A549 (cell line): ENCODE measurements around the gene NME3.

Experiments used
- BHLHE40 ChIP-seq: IDR thresholded peaks from 2 replicates; pipeline ENCODE4 v1.6.1; 2012; ENCODE audit warnings: low read depth, low read length, inconsistent platforms
- CEBPB ChIP-seq, 2 experiments: fragments of >200 bp in 1 of 2; sonication (Bioruptor Twin) in 1 of 2; formaldehyde crosslinking in 1 of 2; IDR thresholded peaks; 2 replicates each; pipeline ENCODE4 v1.6.1; 2012 to 2016
- CHD4 ChIP-seq: fragments of 200-600 bp; sonication (generic); IDR thresholded peaks from 2 replicates; pipeline ENCODE4 v1.6.1; 2016; ENCODE audit warnings: antibody characterized with exemption, mild to moderate bottlenecking, borderline replicate concordance
- EP300 ChIP-seq, 2 experiments: fragments of >200 bp; sonication (Bioruptor Twin); formaldehyde crosslinking; IDR thresholded peaks; 2 replicates in 1 of 2; 3 replicates in 1 of 2; pipeline ENCODE4 v1.6.1; 2016 to 2017
- ESRRA ChIP-seq: fragments of 150-350 bp; IDR thresholded peaks from 2 replicates; pipeline ENCODE4 v1.6.1; 2014; ENCODE audit warnings: mild to moderate bottlenecking, low read length, borderline replicate concordance
- HDAC2 ChIP-seq: fragments of 200-600 bp; sonication (generic); IDR thresholded peaks from 2 replicates; pipeline ENCODE4 v1.6.1; 2016
- MYC ChIP-seq: IDR thresholded peaks from 2 replicates; pipeline ENCODE4 v1.6.1; 2012; ENCODE audit warnings: mild to moderate bottlenecking, inconsistent platforms, low read length, improper control_type of control experiment, borderline replicate concordance
- POLR2A ChIP-seq: IDR thresholded peaks from 2 replicates; pipeline ENCODE4 v1.6.1; 2012; ENCODE audit warnings: mild to moderate bottlenecking, low read length
- RAD21 ChIP-seq, 2 experiments: fragments of >200 bp in 1 of 2; sonication (Bioruptor Twin) in 1 of 2; formaldehyde crosslinking in 1 of 2; IDR thresholded peaks in 1 of 2; conservative IDR thresholded peaks in 1 of 2; 2 replicates in 1 of 2; 3 replicates in 1 of 2; pipeline ENCODE4 v1.6.1; 2012 to 2018; ENCODE audit warnings: inconsistent platforms in 1 of 2
- TF ChIP-seq, protein P1 (sequence below): fragments of >200 bp; sonication (Bioruptor Twin); formaldehyde crosslinking; IDR thresholded peaks from 3 replicates; pipeline ENCODE4 v1.5.1; 2016

DNA sequence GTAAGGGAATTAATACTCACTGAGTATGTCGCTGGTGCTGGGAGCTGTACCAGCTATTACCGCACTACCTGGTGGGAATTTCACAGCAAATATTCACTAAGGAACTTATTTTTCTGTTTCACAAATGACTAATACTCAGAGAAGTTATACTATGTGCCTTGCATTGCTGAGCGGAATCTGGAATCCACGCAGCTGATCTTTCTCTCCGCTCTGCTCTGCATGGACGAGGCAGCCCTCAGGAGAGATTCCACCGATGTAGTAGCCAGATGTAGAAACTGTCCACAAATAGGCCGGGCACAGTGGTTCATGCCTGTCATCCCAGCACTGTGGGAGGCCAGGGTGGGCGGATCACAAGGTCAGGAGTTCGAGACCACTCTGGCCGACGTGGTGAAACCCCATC lies 17.1 kb downstream of the NME3 start:
- TF ChIP-seq, protein P1, sequence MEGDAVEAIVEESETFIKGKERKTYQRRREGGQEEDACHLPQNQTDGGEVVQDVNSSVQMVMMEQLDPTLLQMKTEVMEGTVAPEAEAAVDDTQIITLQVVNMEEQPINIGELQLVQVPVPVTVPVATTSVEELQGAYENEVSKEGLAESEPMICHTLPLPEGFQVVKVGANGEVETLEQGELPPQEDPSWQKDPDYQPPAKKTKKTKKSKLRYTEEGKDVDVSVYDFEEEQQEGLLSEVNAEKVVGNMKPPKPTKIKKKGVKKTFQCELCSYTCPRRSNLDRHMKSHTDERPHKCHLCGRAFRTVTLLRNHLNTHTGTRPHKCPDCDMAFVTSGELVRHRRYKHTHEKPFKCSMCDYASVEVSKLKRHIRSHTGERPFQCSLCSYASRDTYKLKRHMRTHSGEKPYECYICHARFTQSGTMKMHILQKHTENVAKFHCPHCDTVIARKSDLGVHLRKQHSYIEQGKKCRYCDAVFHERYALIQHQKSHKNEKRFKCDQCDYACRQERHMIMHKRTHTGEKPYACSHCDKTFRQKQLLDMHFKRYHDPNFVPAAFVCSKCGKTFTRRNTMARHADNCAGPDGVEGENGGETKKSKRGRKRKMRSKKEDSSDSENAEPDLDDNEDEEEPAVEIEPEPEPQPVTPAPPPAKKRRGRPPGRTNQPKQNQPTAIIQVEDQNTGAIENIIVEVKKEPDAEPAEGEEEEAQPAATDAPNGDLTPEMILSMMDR = no peak
- TF ChIP-seq POLR2A = no peak
- TF ChIP-seq EP300 (IDR thresholded peaks at IDR 0.05) = no peak
- TF ChIP-seq CEBPB (IDR thresholded peaks at IDR 0.05) = no peak
- TF ChIP-seq HDAC2 = no peak
- no peak for TF ChIP-seq ESRRA
- TF ChIP-seq CHD4 = no peak
- TF ChIP-seq MYC = no peak
- no peak for TF ChIP-seq RAD21 (conservative IDR thresholded peaks at IDR 0.05 in 1 of 2, IDR thresholded peaks at IDR 0.05 in 1 of 2)
- TF ChIP-seq BHLHE40 = no peak
